Fibroblast of pulmonary artery (primary cell): ENCODE data around the gene ELF1.
"Not testable (repeated sequence)": the region's sequence is repeated elsewhere in the genome, so short reads cannot be mapped to it uniquely, and the experiment has no call there.

ENCODE experiments used
- DNase-seq: peaks from one replicate; pipeline ENCODE4 v3.0.0-alpha.2; 2010; ENCODE audit warnings: low read depth
- H3K4me3 ChIP-seq: replicated peaks from 2 replicates; pipeline ENCODE4 v1.5.1; 2011; ENCODE audit warnings: low read depth, mild to moderate bottlenecking, control low read depth, low read length, moderate library complexity
- TF ChIP-seq, protein P1 (sequence below): IDR thresholded peaks from 2 replicates; pipeline ENCODE4 v1.5.1; 2011; ENCODE audit warnings: mild to moderate bottlenecking, control low read depth, low read length, inconsistent platforms; ENCODE audit errors: missing control alignments

ELF1 gene

DNA sequence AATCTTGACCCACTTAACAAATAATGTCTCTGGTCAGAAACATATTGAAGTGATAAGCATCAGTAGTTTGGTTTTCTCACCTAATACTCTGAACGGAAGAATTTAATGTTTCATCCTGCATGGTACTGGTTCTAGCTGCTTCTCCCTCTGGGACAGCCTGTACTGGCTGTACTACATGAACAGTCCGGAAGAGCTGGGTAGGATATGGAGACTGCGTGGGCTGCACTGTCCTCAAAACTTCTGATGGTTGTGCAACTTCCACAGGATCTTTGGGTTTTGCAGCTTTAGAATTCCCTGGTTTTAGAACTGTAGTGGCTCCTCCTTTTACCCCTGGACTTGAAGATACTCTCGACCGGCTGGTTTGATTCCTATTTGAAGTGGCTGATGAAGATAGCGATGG, 78.3 kb downstream of the ELF1 start:
- DNase-seq: peak; percentile 29
- no peak overlapping the region for H3K4me3 ChIP-seq
- TF ChIP-seq, protein P1, sequence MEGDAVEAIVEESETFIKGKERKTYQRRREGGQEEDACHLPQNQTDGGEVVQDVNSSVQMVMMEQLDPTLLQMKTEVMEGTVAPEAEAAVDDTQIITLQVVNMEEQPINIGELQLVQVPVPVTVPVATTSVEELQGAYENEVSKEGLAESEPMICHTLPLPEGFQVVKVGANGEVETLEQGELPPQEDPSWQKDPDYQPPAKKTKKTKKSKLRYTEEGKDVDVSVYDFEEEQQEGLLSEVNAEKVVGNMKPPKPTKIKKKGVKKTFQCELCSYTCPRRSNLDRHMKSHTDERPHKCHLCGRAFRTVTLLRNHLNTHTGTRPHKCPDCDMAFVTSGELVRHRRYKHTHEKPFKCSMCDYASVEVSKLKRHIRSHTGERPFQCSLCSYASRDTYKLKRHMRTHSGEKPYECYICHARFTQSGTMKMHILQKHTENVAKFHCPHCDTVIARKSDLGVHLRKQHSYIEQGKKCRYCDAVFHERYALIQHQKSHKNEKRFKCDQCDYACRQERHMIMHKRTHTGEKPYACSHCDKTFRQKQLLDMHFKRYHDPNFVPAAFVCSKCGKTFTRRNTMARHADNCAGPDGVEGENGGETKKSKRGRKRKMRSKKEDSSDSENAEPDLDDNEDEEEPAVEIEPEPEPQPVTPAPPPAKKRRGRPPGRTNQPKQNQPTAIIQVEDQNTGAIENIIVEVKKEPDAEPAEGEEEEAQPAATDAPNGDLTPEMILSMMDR: no peak

DNA sequence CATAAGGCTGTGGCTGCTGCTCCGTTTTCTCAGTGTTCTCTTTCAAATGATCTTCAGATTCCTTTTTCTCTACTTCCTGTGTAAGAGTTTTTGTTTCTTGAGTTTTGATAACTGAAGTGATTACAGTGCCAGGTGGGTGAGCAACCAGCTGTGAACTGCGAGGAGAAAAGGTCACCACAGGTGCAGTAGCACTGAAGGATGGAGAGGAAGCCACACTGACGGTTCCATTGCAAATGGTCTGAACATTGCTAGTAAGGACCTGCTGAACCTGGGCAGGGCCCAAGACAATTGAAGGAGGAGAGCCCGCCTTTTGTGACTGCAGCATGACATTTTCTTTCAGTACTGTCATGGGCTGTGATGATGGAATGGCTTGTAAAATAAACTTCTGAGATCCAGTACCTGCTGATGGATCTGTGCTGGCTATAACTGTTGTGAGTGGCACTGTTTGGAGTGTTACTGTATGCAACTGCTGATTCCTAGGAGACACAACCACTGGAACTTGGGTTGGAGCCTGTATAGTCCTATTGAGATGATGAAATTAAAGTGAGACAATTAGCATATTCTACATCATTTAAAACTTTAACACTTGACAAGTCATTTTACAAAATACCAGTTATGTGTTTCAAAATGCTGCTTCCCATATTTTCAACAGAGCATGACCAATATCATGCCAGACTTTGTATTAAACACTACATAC, 85.5 kb downstream of the ELF1 start:
- no peak for DNase-seq
- H3K4me3 ChIP-seq: no peak overlapping the region
- TF ChIP-seq, protein P1: no peak

DNA sequence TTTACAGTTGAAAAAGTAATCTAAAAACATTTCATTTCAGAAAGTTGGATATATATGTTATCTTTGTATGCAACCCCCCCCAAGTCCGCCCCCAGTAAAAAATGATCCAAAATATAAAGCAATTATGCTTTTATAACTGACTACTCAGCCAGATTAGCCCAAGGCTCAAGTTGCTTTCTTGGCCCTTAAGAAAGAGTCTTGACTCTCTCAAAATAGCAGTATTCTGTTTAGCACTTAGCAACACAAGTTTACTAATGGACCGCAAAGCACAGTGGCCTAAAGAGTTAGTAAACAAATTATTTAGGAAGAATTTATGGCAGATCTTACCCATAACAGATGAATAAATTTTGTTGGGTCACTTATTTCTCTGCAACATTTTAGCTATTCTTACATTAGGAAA, 86.9 kb downstream of the ELF1 start:
- H3K4me3 ChIP-seq: no peak overlapping the region
- TF ChIP-seq, protein P1: no peak
- no peak for DNase-seq

DNA sequence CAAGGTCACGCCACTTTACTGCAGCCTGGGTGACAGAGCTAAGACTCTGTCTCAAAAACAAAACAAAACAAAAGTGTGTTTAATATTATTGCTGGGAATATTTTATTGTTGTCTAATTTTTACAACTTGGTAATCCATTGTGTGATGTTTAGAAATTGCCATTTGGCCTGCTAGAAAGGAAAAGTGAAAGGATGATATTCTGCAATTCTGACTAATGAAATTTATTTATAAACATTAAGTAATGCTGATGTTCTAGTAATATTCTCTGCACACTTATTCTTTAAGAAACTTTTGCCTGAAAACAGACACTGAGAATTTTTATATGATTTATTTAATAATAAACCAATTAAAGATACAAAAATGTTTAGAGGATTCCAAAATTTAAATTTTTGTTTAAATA, 87.4 kb downstream of the ELF1 start:
- TF ChIP-seq, protein P1: no peak
- DNase-seq: no peak
- H3K4me3 ChIP-seq: no peak overlapping the region

DNA sequence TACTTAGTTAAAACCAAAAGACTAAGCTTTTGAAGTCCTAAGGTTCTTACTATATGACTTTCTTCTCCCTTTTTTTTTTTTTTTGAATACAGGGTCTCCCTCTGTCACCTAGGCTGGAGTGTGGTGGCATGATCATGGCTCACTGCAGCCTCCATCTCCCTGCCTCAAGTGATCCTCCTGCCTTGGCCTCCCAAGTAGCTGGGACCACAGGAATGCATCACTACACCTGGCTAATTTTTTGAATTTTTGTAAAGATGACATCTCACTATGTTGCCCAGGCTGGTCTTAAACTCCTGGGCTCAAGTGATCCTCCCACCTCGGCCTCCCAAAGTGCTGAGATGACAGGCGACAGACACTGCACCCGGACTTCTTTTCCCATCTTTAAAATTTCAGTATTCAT, 89.2 kb downstream of the ELF1 start:
- not testable (repeated sequence) for H3K4me3 ChIP-seq, DNase-seq

DNA sequence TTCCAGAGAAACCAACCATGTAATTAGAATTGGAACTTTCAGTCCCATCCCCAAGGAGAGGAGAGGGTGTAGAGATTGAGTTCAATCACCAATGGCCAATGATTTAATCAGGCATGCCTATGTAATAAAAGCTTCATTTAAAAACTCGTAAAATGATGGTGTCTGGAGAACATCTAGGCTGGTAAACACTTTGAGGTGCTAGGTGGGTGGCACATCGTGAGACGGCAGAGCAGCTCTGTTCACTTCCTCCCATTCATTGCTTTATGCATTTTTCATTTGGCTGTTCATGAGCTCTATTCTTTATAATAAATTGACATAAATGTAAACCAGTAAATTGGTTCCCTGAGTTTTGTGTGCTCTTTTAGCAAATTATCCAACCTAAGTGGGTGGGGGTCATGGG, 90.1 kb downstream of the ELF1 start:
- H3K4me3 ChIP-seq: no peak overlapping the region
- DNase-seq: no peak
- TF ChIP-seq, protein P1: no peak

DNA sequence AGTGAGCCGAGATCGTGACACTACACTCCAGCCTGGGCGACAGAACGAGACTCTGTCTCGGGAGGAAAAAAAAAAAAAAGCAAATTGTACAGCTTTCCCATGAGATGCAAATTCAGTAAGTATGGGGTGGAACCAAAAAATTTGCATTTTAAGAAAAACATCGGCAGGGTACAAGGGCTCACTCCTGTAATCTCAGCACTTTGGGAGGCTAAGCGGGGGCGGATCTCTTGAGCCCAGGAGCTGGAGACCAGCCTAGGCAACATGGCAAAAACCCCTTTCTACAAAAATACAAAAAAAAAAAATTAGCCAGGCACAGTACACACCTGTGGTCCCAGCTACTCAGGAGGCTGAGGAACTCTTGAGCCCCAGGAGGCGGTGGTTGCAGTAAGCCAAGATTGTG, 91.2 kb downstream of the ELF1 start:
- no peak for DNase-seq
- no peak overlapping the region for H3K4me3 ChIP-seq
- TF ChIP-seq, protein P1: no peak
